CD4-positive, alpha-beta T cell treated with Interleukin-15 for 1 hour (primary cell): Measurements from ENCODE around the gene LOXL1.

ENCODE experiments used
- DNase-seq: peaks from one replicate; pipeline ENCODE4 v3.0.0-alpha.2; 2020

Gene LOXL1

DNA sequence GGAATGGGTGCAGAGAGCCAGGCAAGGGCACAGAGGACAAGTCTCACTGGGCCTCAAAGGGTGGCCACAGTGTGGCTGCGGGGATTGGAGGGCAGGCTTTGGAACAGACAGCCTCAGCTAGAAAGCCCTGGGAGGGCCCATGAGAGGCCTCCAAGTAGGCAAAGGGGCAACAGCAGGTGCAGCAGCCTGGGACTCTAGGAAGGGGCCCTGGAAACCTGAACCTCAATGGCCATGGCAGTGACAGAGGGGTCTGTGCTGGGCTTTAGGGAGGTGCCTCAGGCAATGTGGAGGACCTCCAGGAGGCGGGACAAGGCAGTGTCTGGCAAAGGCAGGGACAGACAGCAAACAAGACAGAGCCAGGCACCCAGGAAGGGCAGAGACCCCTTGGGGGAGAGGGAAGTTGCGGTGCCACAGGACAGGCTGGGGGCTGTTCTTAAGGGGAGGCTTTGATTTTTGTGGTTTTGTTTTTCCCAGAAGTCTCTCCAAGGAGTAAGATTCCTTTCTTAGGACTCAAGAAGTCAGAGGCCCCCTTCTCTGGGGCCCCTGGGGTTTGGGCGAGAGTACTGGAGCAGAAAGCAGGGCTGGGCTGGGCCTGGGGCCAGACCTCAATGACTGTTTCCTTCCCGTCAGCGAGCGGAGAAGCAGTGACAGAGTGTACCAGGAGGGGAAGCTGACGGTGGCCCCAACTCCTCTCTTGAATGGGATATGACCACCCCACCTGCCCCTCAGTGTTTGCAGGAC lies 56.1 kb downstream of the LOXL1 start:
- no peak for DNase-seq

DNA sequence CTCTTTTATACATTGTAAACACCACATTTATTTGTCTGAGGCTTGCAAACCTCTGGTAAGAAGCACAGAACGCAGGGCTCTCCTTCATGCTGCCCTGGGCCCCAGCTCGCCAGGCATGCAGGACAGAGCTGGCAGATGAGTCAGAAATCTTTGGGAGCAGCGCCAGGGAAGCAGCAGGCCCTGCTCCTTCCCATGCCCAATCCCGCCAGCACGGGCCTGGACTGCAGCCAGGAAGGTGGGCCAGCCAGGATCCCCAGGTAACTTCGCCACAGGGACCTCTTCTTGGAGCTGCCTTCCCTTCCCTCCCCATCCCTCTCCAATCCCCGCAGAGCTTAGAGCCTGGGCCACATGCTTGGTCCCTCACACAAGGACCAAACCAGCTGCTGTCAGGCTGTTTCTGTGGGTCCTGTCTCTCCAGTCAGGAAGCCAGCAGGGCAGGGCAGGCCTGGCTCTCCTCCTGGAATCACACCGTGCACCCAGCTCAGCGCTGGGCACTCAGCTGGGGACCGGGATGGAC lies 57.0 kb downstream of the LOXL1 start:
- DNase-seq, result no peak

DNA sequence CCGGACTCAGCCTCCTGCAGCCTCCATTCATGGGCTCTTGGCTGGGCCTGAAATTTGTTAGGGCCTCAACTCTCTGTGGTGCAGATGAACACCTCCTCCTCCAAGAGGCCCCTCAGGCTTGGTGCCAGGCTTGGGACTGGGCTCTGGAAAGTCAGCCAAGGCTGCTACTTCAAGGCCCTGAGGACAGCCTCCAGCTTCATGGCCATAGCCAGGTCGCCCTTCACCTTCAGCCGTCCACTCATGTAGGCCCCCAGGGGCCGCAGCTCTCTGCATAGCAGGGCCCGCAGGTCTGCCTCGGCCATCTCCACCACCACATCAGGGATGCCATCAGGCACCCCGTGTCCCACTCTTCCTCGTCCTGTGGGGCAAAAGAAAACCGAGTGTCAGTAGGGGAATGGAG lies 57.5 kb downstream of the LOXL1 start:
- DNase-seq, result no peak

DNA sequence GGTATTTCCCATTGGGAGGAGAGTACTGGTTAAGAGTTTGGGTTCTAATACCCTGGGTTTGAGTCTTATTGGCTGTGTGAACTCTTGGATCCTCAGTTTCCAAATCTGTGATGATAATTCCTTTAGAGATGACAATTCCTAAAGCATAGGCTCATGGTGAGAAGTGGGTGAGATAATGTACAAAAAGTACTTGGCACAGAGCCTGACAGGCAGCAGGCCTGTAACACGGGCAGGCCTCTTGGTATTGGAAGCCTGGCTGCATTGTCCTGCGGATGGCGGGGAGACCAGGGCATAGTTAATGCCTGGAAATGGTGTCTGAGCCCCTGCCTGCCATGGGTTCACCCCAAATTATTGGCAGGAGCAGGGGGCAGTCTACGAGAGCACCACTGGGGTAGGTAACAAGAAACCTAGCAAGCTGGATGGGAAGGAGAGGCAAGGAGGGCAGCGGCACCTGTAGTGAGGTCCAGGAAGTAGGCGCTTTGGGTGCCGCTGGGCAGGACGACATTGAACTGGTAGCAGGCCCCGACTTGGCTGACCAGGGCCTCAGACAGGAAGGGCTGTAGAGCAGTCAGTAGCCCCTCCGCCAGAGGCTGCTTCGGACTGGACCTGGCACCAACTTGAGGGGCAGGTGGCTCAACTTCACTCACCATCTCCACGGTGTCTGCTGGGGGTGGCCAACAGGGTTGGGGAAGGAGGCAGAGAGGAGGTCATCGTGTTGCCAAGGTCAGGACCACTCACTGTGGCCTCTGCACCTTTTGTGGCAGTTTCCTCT lies 58.1 kb downstream of the LOXL1 start:
- DNase-seq, result no peak

DNA sequence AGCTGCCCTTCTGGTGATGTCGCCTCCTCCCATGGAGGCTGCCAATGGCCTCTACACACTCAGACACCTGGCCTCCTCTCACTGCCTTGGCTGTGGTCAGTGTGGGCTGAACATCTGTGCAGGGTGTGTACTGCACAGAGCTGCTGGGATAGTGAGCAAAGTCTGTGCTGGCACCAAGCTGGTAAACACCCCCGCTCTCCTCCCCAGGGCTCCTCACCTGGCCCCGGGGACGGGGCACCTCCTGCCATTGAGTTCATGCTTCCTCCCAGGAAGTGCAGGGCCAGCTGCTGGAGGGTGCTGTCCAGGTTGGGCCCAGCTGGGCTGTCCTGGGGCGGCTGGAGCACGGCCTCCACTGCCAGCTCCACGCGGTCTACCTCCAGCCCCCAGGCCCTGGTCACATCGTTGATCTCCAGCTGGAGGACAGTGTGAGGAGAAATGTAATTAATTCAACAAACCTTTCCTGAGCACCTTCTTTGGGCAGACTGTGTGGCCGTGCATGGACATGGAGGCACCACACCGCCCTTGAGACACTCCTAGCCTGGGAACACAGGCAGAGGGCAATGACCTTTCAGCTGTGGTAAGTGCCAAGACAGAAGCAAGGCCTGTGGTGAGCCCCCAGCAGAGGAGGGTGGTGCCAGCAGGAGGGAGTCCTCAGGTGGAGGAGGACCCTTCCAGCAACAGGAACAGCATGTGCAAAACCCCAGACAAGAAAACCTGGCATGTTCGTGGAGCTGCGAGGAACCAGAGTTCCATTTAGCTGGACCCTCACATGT lies 59.0 kb downstream of the LOXL1 start:
- DNase-seq, result no peak

DNA sequence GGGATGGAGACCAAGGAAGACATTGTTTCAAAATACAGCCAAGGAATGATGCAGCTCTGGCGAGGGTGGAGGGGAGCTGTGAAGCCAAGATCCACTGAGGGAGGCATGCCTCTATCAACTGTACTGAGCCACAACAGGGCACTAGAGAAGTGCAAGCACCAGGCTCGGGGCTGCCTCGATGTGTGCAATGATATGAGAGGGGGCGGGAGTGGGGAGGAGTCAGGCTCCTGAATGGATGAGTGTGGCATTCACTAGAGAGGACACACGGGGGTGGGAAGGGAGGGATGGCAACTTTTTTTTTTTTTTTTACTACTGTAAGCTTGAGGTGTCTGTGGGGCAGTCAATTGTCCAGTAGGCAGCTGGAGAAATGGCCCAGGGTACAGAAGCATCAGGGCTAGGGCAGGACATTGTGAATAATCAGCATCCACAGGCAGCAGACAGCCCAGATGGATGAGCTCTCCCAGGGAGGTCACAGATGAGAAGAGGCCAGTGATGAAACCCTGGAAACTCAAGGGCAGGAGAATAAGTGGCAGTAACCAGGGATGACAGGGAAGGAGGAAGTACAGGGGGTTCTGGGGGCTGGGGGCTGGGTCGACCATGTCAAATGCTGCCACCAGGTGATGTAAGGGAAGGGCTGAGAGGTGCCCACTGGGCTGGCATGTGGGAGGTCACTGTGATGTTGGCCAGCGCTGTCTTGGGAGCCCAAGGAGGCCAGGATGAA lies 60.0 kb downstream of the LOXL1 start:
- DNase-seq, result no peak

DNA sequence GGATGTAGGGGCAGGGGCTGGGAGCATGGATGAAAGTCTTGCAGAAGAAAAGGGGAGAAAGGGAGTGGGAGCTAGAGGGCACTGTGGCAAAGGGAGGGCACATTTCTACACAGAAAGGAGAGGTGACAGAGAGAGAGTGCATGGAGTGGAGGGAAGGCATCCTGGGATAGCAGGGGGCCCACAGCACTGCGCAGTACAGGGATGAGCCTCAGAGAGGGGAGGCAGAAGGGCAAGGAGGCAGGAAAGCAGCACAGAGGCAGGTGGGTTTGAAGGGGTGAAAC lies 60.5 kb downstream of the LOXL1 start:
- DNase-seq, result no peak

DNA sequence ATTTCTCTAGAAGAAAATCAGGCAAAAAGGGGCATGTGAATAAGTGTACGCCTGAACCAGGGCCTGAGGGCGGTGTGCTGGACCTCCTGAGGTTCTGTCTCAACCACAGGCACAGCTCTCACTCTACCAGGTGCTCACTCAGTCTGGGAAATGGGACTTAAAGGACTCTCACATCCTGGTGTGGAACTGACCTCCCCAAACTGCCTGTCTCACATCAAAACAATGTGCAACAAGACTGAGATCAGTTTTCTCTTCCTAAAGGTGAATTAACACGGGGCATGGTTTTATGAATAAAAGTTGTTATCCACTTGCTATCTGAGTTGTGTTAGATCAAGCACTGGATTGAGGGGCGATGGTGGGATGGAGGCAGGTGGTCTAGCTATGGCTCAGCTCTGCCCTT lies 61.0 kb downstream of the LOXL1 start:
- DNase-seq, result no peak

DNA sequence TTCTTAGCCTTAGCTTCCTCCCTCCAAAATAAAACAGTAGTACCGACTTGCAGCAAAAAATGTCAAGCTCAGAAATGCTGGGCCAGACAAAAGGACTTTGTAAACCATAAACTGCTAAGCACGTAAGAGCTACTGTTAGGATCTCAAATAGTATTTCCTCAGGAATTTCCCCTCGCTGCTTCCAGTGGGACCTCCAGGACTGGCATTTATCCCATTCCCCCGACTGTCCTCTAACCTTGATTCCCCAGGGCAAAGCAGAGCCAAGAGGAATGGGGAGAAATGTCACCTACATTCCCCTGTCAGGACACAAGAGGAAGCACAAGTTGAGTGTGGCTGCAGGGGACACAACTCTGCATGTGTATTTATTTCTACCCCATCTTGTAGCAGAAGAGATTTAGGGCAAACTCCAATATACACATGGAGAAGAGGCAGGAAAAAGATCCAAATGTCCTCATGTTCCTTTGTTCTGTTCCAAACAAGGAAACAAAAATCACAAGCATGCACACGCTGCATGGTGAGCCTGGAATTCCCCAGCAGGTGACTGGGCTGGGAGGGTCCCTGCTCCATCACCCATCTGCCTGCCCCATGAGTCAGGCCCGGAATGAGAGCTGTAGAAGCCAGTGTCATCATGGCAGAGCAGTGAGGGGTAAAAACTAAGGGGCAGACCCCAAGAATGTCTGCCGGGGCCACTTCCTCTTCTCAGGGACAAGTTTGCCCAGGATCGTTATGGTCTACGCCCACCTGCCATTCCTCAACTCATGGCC lies 61.6 kb downstream of the LOXL1 start:
- DNase-seq, result no peak

DNA sequence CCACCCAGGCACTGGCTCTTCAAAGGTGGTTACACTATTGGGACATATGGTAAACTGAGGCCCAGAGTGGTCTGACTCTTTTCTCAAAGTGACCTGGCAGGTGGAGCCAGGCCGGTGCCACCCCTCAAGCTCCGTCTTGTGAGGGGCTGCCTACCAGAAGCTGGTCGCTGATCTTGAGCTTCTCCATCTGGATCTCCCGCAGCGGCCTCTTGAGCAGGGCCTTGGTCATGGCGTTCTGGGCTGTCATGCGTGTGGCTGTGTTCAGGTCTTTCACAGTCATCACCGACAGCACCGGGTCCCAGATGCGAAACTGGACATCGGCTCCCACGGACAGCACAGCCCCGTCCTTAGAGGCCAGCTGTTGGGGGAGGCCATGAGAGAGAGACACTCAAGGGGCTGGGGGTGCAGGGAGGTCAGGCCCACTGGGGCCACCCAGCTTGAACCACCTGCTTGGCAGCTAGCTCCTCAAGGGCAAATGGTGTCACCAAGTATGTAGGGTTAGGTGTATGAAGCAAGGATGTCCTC lies 62.2 kb downstream of the LOXL1 start:
- DNase-seq, result no peak

DNA sequence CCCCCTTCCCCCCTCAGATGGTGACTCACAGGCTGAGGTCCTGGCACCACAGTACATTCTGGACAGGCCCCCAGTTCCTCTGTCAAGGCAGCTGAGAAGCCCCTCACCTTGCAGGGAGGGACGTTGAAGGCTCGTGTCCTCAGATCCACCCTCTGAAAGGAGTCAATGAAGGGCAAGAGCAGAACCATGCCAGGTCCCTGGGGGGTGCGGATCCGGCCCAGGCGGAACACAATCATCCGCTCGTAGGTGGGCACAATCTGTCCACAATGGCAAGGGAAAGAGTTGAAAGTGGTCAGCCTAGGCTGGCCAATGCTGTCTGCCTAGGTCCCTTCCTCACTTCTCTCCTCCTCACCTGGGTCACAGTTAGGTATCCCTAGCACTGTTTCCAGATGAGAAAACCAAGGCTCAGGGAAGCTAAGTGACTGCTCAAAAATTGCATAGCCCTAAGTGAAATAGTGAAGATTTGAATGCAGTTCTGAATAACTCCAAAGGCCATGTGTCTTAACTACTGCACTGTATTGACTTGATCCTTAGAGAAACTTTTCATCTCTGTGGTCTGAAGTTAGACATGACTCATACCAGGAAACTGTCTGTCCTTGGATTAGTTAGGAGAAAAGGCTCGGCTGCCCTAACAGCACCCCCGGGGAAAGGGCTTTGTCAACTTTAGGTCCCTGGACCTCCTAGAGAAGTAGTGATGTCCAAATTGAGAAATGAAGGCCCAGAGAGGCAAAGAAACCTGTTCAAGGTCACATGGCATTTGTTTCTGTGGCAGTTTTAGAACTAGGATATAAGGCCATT lies 62.9 kb downstream of the LOXL1 start:
- no peak for DNase-seq

DNA sequence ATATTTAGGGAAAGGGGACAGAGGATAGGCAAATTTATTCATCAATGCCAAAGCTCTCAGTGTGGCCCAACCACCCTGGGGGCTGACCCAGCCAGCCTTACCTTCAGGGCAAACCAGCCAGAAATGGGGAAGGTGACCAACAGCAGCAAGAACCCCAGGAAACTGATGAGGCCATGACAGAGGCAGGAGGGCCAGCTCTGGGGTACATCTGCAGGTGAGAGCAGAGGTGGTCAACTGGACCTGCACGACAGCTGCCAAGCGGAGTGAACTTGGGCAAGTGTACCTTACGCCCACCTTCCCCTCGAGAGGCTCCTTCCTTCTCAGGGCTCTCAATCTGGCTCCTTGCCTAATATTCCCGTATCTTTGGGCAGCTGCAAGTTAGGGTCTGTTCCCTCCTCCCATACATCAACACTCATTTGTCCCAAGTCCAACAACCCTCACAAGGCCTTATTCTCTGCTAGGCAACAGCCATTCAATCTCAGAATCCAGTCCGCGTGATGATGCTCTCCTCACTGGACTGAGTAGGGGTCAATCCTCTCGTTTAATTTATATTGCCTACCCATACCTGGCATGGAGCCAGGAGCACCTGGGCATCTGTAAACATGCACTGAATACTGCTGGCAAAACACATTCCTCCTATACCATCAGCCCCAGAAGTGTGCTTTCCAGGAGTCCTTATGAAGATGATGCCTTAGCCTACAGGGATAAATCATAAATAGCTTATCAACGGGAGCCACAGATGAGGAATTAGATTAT lies 64.2 kb downstream of the LOXL1 start:
- DNase-seq, result no peak

DNA sequence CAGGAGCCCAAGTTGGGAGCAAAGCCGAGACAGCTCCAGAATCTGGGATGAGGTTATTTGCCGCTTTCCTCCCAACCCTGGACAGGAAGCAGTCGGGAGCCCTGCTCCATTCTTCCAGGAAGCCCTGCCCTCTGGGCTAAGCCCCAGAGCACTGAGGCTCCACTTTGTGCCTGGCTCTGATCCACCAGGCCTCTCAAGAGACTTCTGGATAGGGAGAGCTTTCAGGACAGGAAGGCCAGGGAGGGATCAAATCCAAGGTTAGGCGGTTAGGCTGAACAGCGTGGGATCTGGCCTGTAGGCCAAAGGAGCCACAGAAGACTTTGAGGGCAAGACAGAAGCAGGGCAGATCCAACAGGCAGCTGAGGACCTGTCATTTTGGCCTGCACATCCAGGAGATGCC lies 65.0 kb downstream of the LOXL1 start:
- no peak for DNase-seq

DNA sequence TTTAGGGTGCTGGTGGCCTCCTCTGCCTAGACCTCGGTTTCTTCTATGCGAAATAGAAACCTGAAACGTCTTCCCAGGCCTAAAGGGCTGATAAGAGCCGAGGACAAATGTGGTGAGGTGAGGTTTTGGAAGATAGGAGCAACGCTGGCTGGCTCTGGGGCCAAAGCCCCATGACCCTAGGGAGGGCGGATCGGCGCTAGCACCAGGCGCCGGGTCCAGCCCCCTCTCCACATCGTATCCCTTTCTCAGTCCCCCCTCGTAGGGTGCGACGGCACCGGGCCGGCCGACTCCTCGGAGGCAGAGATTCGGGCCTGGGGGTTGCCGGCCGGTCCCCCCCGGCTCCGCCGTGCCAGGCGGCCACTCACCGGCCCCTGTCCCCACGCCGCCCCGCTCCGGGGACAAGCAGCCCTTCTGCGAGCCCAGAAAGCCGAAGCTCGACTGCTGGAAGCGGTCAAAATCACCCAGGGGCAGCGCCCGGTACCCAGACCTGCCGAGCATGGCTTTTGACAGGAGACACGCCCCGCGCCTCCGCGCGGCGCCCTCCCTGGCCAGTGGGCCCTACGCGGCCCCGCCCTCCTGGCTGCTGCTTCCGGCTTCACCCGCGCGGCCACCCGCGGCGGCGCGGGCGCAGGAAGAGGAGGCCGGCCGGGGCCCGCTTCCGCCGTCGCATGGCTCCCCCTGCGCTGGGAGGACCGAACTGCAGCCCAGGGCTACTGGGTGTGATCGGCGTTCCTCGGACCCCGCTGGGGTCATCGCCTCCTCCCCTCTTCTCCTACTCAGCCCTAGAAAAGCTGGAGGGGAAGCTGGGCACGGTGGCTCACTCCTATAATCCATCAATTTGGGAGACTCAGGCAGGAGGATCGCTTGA lies 65.7 kb downstream of the LOXL1 start, which contains the start of gene STOML1:
STOML1 (minus strand) TSS at position 570 of the 868 bp plus-strand sequence; CDS start at position 498, 72 bp downstream.
- DNase-seq, result peak; percentile 93

DNA sequence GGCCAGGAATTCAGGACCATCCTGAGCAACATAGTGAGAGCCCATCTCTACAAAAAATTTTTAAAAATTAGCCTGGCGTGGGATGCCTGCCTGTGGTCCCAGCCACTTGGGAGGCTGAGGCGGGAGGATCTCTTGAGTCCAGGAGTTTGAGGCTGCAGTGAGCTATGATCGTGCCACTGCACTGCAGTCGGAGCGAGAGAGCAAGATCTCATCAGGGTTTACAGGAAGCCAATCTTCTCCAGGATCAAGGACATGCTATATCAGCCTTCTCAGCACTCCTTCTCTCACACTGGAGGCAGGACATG lies 66.3 kb downstream of the LOXL1 start:
- DNase-seq, result no peak

DNA sequence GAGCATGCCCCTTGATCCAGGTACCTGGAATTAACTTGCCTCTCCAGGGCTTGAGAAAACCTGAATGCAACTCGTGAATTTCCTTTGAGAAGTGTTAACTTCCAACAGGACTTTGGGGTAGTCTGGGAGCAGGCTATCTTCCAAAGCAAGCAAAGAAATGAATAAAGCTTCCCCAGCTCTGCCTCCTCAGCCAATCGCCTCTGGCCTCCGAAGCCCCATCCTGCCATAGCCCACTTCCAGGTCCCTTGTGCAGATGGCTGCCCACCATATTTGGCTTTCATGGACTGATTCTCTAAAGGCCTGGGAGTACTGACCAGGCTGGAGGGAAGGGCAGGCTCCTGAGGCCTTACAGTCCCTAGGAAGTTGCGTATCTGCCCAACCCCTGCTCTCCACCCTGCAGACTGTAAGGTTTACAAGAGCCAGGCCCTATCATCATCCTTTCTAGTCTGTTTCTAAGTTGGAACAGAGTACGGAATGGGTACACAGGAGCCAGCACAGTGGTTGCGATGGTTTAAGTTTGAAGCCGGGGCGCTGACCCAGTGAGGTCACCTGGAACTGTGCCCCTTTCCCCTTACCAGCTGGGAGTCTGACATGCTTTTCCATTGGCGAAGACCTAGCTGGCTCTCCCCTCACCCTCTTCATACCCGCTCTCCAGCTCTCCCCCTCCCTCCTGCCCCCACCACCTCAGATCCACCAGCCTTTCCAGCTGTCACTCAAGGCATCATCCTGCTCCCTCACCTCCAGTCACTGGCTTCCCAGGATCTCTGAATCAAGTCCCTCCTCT lies 67.1 kb downstream of the LOXL1 start:
- no peak for DNase-seq

DNA sequence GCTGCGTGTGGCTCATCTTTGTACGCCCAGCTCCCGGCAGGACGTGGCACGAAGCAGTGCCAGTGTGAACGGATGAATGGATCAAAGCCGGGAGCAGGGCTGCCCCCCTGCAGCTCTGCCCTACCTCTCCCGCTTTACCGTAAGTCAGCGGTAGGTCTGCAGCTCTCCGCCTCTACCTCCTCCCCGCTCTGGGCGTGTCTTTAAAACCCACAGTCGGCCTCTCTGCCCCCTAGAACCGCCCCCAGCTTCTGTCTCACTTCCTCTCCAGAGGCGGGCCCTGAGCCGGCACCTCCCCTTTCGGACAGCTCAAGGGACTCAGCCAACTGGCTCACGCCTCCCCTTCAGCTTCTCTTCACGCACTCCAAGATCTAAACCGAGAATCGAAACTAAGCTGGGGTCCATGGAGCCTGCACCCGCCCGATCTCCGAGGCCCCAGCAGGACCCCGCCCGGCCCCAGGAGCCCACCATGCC lies 68.2 kb downstream of the LOXL1 start, which contains the start of gene PML:
PML (plus strand) TSS at position 304 of the 471 bp plus-strand sequence; CDS start at position 401, 97 bp downstream.
- peak; percentile 96 for DNase-seq

DNA sequence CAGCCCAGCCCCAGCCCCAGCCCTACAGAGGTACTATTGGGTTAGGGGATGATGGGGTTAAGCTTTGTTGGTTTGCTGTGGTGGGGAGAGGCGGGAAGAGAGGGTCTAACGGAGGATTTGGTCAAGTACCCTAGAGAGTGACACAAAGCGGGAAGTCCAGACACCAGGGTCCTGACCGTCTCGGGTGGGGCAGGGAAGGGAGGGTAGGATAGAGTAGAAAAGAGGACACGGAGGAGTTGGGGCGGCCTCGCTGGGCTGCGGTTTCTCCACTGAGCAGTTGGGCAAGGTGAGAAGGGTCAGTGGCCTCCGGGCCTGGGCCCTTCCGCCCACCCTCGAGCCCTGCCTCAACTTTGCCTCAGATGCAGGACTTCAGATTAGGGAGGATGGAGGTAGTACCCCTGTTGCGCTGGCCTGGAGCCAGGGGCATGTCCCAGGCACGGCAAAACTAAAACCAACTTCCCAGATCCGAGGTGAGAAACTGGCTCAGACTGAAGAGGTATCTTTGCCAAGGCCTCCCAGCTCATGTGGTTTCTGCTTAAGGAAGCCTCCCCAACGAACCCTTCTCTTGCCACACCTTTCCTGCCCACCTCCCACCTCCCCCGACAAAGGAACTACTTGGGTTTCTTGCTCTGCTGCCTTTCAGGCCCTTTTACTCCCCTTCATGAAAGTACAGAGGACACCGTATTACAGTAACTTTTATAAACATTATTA lies 68.8 kb downstream of the LOXL1 start:
- DNase-seq, result no peak
